Large intestine (tissue), 3 donors: Measurements from ENCODE around the gene ALDH18A1. TPM values are rescaled to one million over a fixed set of nuclear protein-coding genes. Genes with fewer than 3 reads are reported as not detected.
"Not testable (repeated sequence)": the region's sequence is repeated elsewhere in the genome, so short reads cannot be mapped to it uniquely, and the experiment has no call there.

Experiments
- DNase-seq, 2 donors: peaks; one replicate each; pipeline versions ENCODE4 v3.0.0 to v3.0.0-alpha.2; 2013
- H3K27ac ChIP-seq: one replicate; pipeline ENCODE4 v1.5.1; 2013; ENCODE audit warnings: low read length
- H3K27me3 ChIP-seq: 2 replicates; pipeline ENCODE4 v1.6.1; 2013; ENCODE audit warnings: low read length; ENCODE audit not compliant: control insufficient read depth, insufficient read depth
- H3K36me3 ChIP-seq: 2 replicates; pipeline ENCODE4 v1.6.1; 2013; ENCODE audit warnings: low read length; ENCODE audit not compliant: control insufficient read depth, insufficient read depth
- H3K4me1 ChIP-seq: one replicate; pipeline ENCODE4 v1.6.1; 2013; ENCODE audit warnings: low read length; ENCODE audit not compliant: control insufficient read depth, insufficient read depth
- H3K4me3 ChIP-seq: one replicate; pipeline ENCODE4 v1.5.1; 2013; ENCODE audit warnings: low read length
- H3K9me3 ChIP-seq: one replicate; pipeline ENCODE4 v1.6.1; 2013; ENCODE audit warnings: mild to moderate bottlenecking, low read depth, low read length, moderate library complexity; ENCODE audit not compliant: control insufficient read depth
- WGBS: methylation state at CpG from one replicate; pipeline ENCODE4 v1.1.5; 2013; ENCODE audit warnings: low lambda C conversion rate; ENCODE audit not compliant: insufficient coverage; 5-methylcytosine and 5-hydroxymethylcytosine counted together
- polyA plus RNA-seq: library from polyadenylated mRNA; unstranded; fragments of 120-200 nt; gene quantifications from one replicate; pipeline ENCODE4 v1.2.1, GENCODE V29; 2013

The ALDH18A1 gene
- polyA plus RNA-seq, 1 donor: 209 TPM

GRCh38 chr10:95683966-95684365 is 27.5 kb upstream of the ALDH18A1 start:
- Histone ChIP-seq H3K36me3 (peaks cover 73% of the 10 kb centered on the region), H3K9me3 (no peaks in the 10 kb centered on the region), H3K4me1 (no peaks in the 10 kb centered on the region), H3K27me3 (no peaks in the 10 kb centered on the region), H3K27ac (no peak overlapping the region), H3K4me3 (no peak overlapping the region)
- DNase-seq: no peak

- Histone ChIP-seq H3K27ac (peak overlapping the region; percentile 95), H3K4me3 (no peak overlapping the region), H3K9me3 (no peaks in the 10 kb centered on the region), H3K4me1 (peaks cover 6% of the 10 kb centered on the region), H3K27me3 (no peaks in the 10 kb centered on the region), H3K36me3 (peaks cover 26% of the 10 kb centered on the region)
- peak; percentile 56 to 86 for DNase-seq
- no CpG with 5 or more reads among the region's 1 CpG for WGBS
Measured at GRCh38 chr10:95675403-95676116, 19.0 kb upstream of the ALDH18A1 start.

GRCh38 chr10:95674643-95675042 is 18.1 kb upstream of the ALDH18A1 start:
- 100% methylated on average over 1 of the region's 1 CpG for WGBS
- no peak for DNase-seq
- Histone ChIP-seq H3K36me3 (peaks cover 19% of the 10 kb centered on the region), H3K27me3 (no peaks in the 10 kb centered on the region), H3K27ac (peak overlapping the region; percentile 95), H3K4me3 (no peak overlapping the region), H3K4me1 (peaks cover 6% of the 10 kb centered on the region), H3K9me3 (no peaks in the 10 kb centered on the region)

- not testable (repeated sequence) for H3K27ac ChIP-seq, H3K27me3 ChIP-seq, DNase-seq, H3K9me3 ChIP-seq, H3K4me3 ChIP-seq, H3K4me1 ChIP-seq
- WGBS: no CpG with 5 or more reads among the region's 7 CpGs
- peaks cover 15% of the 10 kb centered on the region for H3K36me3 ChIP-seq
Measured at GRCh38 chr10:95672641-95673040, 16.1 kb upstream of the ALDH18A1 start.

- DNase-seq: no peak
- Histone ChIP-seq H3K36me3 (peaks cover 29% of the 10 kb centered on the region), H3K4me3 (no peak overlapping the region), H3K27me3 (no peaks in the 10 kb centered on the region), H3K9me3 (no peaks in the 10 kb centered on the region), H3K4me1 (no peaks in the 10 kb centered on the region), H3K27ac (no peak overlapping the region)
Measured at GRCh38 chr10:95664543-95664942, 8.0 kb upstream of the ALDH18A1 start.

GRCh38 chr10:95663496-95663895 is 7.0 kb upstream of the ALDH18A1 start:
- Histone ChIP-seq H3K27ac (no peak overlapping the region), H3K36me3 (peaks cover 25% of the 10 kb centered on the region), H3K4me1 (no peaks in the 10 kb centered on the region), H3K4me3 (no peak overlapping the region), H3K27me3 (no peaks in the 10 kb centered on the region), H3K9me3 (no peaks in the 10 kb centered on the region)
- no peak for DNase-seq
- WGBS: no CpG with 5 or more reads among the region's 1 CpG

- Histone ChIP-seq H3K9me3 (no peaks in the 10 kb centered on the region), H3K27me3 (no peaks in the 10 kb centered on the region), H3K27ac (no peak overlapping the region), H3K36me3 (peaks cover 17% of the 10 kb centered on the region), H3K4me1 (no peaks in the 10 kb centered on the region), H3K4me3 (no peak overlapping the region)
- no peak for DNase-seq
- WGBS: 80% methylated on average over 1 of the region's 1 CpG
Measured at GRCh38 chr10:95661818-95662217, 5.3 kb upstream of the ALDH18A1 start.

- no peaks in the 10 kb centered on the region for H3K9me3 ChIP-seq
- H3K4me1 ChIP-seq: no peaks in the 10 kb centered on the region
- H3K36me3 ChIP-seq: peaks cover 17% of the 10 kb centered on the region
- no peaks in the 10 kb centered on the region for H3K27me3 ChIP-seq
- no peak overlapping the region for H3K27ac ChIP-seq
- peak in 1 of 2 donors; percentile 25 for DNase-seq
- no peak overlapping the region for H3K4me3 ChIP-seq
Measured at GRCh38 chr10:95660283-95660682, 3.8 kb upstream of the ALDH18A1 start.

- no peak overlapping the region for H3K4me3 ChIP-seq
- WGBS: no CpG with 5 or more reads among the region's 1 CpG
- H3K4me1 ChIP-seq: peaks cover 6% of the 10 kb centered on the region
- peaks cover 10% of the 10 kb centered on the region for H3K36me3 ChIP-seq
- peak overlapping the region; percentile 90 for H3K27ac ChIP-seq
- H3K27me3 ChIP-seq: no peaks in the 10 kb centered on the region
- no peak for DNase-seq
- H3K9me3 ChIP-seq: no peaks in the 10 kb centered on the region
Measured at GRCh38 chr10:95657250-95657649, 739 bp upstream of the ALDH18A1 start.

- Histone ChIP-seq H3K4me3 (peak overlapping the region; percentile 87), H3K27ac (peak overlapping the region; percentile 90), H3K36me3 (peaks cover 24% of the 10 kb centered on the region), H3K4me1 (peaks cover 6% of the 10 kb centered on the region), H3K9me3 (no peaks in the 10 kb centered on the region), H3K27me3 (no peaks in the 10 kb centered on the region)
- WGBS: no CpG with 5 or more reads among the region's 23 CpGs
- peak; percentile 55 to 87 for DNase-seq
Measured at GRCh38 chr10:95655571-95656290, 780 bp downstream of the ALDH18A1 start.

GRCh38 chr10:95653895-95654294 is 2.6 kb downstream of the ALDH18A1 start:
- Histone ChIP-seq H3K4me3 (no peak overlapping the region), H3K9me3 (no peaks in the 10 kb centered on the region), H3K27me3 (no peaks in the 10 kb centered on the region), H3K36me3 (peaks cover 35% of the 10 kb centered on the region), H3K27ac (peak overlapping the region; percentile 23), H3K4me1 (peaks cover 9% of the 10 kb centered on the region)
- no CpG with 5 or more reads among the region's 5 CpGs for WGBS
- DNase-seq: peak in 1 of 2 donors; percentile 11
